HepG2 (cell line): Measurements from ENCODE around the gene ACAP3. TPM values are rescaled to one million over a fixed set of nuclear protein-coding genes. Genes with fewer than 3 reads are reported as not detected.

Source experiments
- ARID5B ChIP-seq: IDR thresholded peaks from 2 replicates; pipeline ENCODE4 v1.4.0; 2020; ENCODE audit warnings: mild to moderate bottlenecking, missing genetic modification reagents
- ETV5 ChIP-seq: IDR thresholded peaks from 2 replicates; pipeline ENCODE4 v1.6.1; 2018; ENCODE audit warnings: missing biosample characterization, missing genetic modification reagents, inconsistent platforms, borderline replicate concordance
- IKZF5 ChIP-seq: IDR thresholded peaks from 2 replicates; pipeline ENCODE4 v1.6.1; 2018; ENCODE audit warnings: missing genetic modification reagents, mild to moderate bottlenecking, missing compliant biosample characterization
- SOX13 ChIP-seq, 3 experiments: fragments of 450-650 bp in 1 of 3; sonication (generic) in 1 of 3; formaldehyde crosslinking in 1 of 3; IDR thresholded peaks in 2 of 3; conservative IDR thresholded peaks in 1 of 3; 2 replicates each; pipeline versions ENCODE4 v1.5.0 to v1.6.1; 2016 to 2020; ENCODE audit warnings: antibody characterized with exemption in 1 of 3, mild to moderate bottlenecking in 1 of 3, missing compliant biosample characterization in 1 of 3, missing genetic modification reagents in 1 of 3, moderate library complexity in 1 of 3
- TEAD2 ChIP-seq: sonication (generic); formaldehyde crosslinking; IDR thresholded peaks from 2 replicates; pipeline ENCODE4 v1.9.0; 2021; ENCODE audit warnings: missing genetic modification reagents
- ZBTB20 ChIP-seq: sonication (generic); formaldehyde crosslinking; IDR thresholded peaks from 2 replicates; pipeline ENCODE4 v1.8.1; 2023; ENCODE audit warnings: missing genetic modification reagents, low read depth, mild to moderate bottlenecking, borderline replicate concordance
- ZNF326 ChIP-seq: sonication (generic); formaldehyde crosslinking; IDR thresholded peaks from 2 replicates; pipeline ENCODE4 v1.4.0; 2020; ENCODE audit warnings: missing genetic modification reagents, borderline replicate concordance
- ZNF407 ChIP-seq: sonication (generic); formaldehyde crosslinking; IDR thresholded peaks from one replicate; pipeline ENCODE4 v1.5.1; 2020; ENCODE audit warnings: mild to moderate bottlenecking, missing genetic modification reagents; ENCODE audit errors: not compliant biosample characterization
- ZNF574 ChIP-seq: sonication (generic); formaldehyde crosslinking; IDR thresholded peaks from 2 replicates; pipeline ENCODE4 v1.4.0; 2020; ENCODE audit warnings: missing genetic modification reagents
- ZNF782 ChIP-seq: sonication (generic); formaldehyde crosslinking; IDR thresholded peaks from 2 replicates; pipeline ENCODE4 v1.4.0; 2020; ENCODE audit warnings: missing genetic modification reagents, mild to moderate bottlenecking, borderline replicate concordance
- polyA plus RNA-seq, 8 experiments: library from polyadenylated mRNA; depleted of rRNA in 3 of 8; stranded (reverse) in 7 of 8; unstranded in 1 of 8; fragments of >200 nt; fragmentation: Illumina TruSeq in 4 of 8; extraction: Trizol in 4 of 8; gene quantifications; 2 replicates each; pipeline versions ENCODE4 v1.2.1 to v1.2.3, GENCODE V29; 2011 to 2016; ENCODE audit warnings: low read depth in 4 of 8, missing spikeins in 1 of 8, mixed read lengths in 1 of 8; ENCODE audit not compliant: insufficient read depth in 1 of 8
- total RNA-seq, 5 experiments: library from RNA; depleted of rRNA; stranded (reverse); fragments of >200 nt; fragmentation: Illumina TruSeq; extraction: Trizol; gene quantifications; 2 replicates each; pipeline ENCODE4 v1.2.3, GENCODE V29; 2016; ENCODE audit warnings: low read depth in 1 of 5

The ACAP3 gene
- total and polyA plus RNA-seq, 2 of the 13 experiments (the other 11 are each of a cell fraction or from before 2014, with no cell fraction given), result 29.4 to 50.8 TPM

- TF ChIP-seq IKZF5 (CRISPR knock-in tag) (no peak; the same call in 1 of the 2 replicates), ZNF407 (CRISPR knock-in tag) (no peak), ETV5 (peak; percentile 83; the same call in 1 of the 2 replicates), ZBTB20 (0 out of 2 replicates have a peak, but pooled peaks have one; percentile 28), ARID5B (CRISPR knock-in tag) (0 out of 2 replicates have a peak, but pooled peaks have one; percentile 51), ZNF574 (CRISPR knock-in tag) (peak; percentile 90), ZNF326 (CRISPR knock-in tag) (no peak), ZNF782 (CRISPR knock-in tag) (no peak), TEAD2 (CRISPR knock-in tag) (no peak), SOX13 (IDR thresholded peaks at IDR 0.05) (no peak; the same call in 1 of the 2 replicates), SOX13 (CRISPR knock-in tag; conservative IDR thresholded peaks at IDR 0.05 in 1 of 2, IDR thresholded peaks at IDR 0.05 in 1 of 2) (0 out of 4 replicates have a peak, but pooled peaks of 1 of the 2 experiments have one; percentile 23)
Observed at GRCh38 chr1:1281533-1282321, 26.0 kb downstream of the ACAP3 start (continued).
